Measurements from ENCODE around the gene WAPL. TPM values are rescaled to one million over a fixed set of nuclear protein-coding genes. Genes with fewer than 3 reads are reported as not detected.
A peak's percentile ranks its signal among the peaks of the same experiment; 100 is the strongest.

The WAPL gene
- total RNA-seq, 1 donor from 2014 or later = 33.4 TPM

- no peak for DNase-seq
- TF ChIP-seq CTCF (IDR thresholded peaks at IDR 0.05; ENCODE audit: partially characterized antibody, unreplicated experiment) = no peak
- no peaks in the 10 kb centered on the region for H3K9me3 Mint-ChIP-seq (ENCODE audit: unreplicated experiment)
- no peaks in the 10 kb centered on the region for H3K27me3 Mint-ChIP-seq (ENCODE audit: unreplicated experiment)
- H3K27ac Mint-ChIP-seq (ENCODE audit: unreplicated experiment) = no peak overlapping the region
- no peaks in the 10 kb centered on the region for H3K4me1 Mint-ChIP-seq (ENCODE audit: low read depth, unreplicated experiment)
- H3K36me3 Mint-ChIP-seq (ENCODE audit: unreplicated experiment) = no peaks in the 10 kb centered on the region
- no peak overlapping the region for H3K4me3 Mint-ChIP-seq (ENCODE audit: unreplicated experiment)
Observed at GRCh38 chr10:86410542-86411124, 111.0 kb downstream of the WAPL start.

DNA sequence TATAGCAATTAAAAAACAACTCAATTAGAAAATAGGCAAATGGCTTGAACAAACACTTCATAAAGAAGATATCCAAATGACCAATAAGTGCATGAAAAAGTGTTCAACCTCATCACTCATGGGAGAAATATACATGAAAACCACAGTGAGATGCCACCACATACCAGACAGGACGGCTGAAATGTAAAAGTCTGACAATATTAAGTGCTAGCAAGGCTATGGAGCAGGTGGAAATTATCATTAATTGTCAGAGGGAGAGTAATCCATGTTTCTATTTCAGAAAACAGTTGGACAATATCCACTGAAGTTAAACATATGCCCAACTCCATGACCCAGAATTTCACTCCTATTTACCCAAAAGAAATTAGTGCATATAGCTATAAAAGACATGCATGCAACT is 112.4 kb downstream of the WAPL start:
- Mint-ChIP-seq H3K9me3 (ENCODE audit: unreplicated experiment) (peaks cover under 1% of the 10 kb centered on the region), H3K36me3 (ENCODE audit: unreplicated experiment) (no peaks in the 10 kb centered on the region), H3K4me1 (ENCODE audit: low read depth, unreplicated experiment) (no peaks in the 10 kb centered on the region), H3K27me3 (ENCODE audit: unreplicated experiment) (peaks cover under 1% of the 10 kb centered on the region), H3K4me3 (ENCODE audit: unreplicated experiment) (no peak overlapping the region), H3K27ac (ENCODE audit: unreplicated experiment) (no peak overlapping the region)
- no peak for DNase-seq
- no peak for TF ChIP-seq CTCF (IDR thresholded peaks at IDR 0.05; ENCODE audit: partially characterized antibody, unreplicated experiment)

- no peak overlapping the region for H3K27ac Mint-ChIP-seq (ENCODE audit: unreplicated experiment)
- peaks cover 14% of the 10 kb centered on the region for H3K27me3 Mint-ChIP-seq (ENCODE audit: unreplicated experiment)
- no peak for DNase-seq
- no peaks in the 10 kb centered on the region for H3K36me3 Mint-ChIP-seq (ENCODE audit: unreplicated experiment)
- no peak overlapping the region for H3K4me3 Mint-ChIP-seq (ENCODE audit: unreplicated experiment)
- H3K9me3 Mint-ChIP-seq (ENCODE audit: unreplicated experiment) = peaks cover 18% of the 10 kb centered on the region
- H3K4me1 Mint-ChIP-seq (ENCODE audit: low read depth, unreplicated experiment) = no peaks in the 10 kb centered on the region
- no peak for TF ChIP-seq CTCF (IDR thresholded peaks at IDR 0.05; ENCODE audit: partially characterized antibody, unreplicated experiment)
Observed at GRCh38 chr10:86403183-86403797, 118.3 kb downstream of the WAPL start.

DNA sequence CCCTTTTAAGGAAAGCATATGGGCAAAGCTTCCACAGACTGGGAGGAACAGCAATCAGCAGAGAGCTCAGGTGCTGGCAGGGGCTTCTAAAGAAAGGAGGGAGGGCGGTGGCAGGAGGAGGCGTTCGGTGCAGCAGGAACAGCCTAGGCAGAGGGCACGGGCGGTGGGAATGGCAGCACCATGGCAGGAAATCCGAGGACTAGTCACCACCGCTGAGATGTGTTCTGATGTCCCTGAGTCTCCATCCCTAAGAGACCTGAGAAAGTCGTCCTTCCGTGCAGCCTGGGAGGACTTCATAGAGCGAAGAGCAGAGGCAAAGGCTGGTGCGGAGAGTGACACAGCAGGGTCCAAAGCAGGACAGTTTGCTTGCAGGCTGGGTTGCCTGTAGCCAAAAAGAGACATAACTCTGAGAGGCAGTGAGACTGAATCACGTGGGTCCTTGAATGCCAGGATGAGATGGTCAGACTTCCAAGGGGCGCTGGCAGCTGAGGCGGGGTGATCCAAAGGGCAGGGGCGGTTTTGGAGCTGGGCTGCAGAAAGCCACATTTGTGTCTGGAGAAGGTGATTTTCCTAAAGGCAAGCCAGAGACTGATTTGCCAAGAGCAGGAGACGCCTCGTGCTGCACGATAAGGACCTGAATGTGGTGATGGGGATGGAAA is 119.2 kb downstream of the WAPL start:
- Mint-ChIP-seq H3K27ac (ENCODE audit: unreplicated experiment) (peak overlapping the region; percentile 11), H3K36me3 (ENCODE audit: unreplicated experiment) (no peaks in the 10 kb centered on the region), H3K4me1 (ENCODE audit: low read depth, unreplicated experiment) (no peaks in the 10 kb centered on the region), H3K27me3 (ENCODE audit: unreplicated experiment) (peaks cover 14% of the 10 kb centered on the region), H3K9me3 (ENCODE audit: unreplicated experiment) (peaks cover 18% of the 10 kb centered on the region), H3K4me3 (ENCODE audit: unreplicated experiment) (peak overlapping the region; percentile 66)
- DNase-seq = no peak
- TF ChIP-seq CTCF (IDR thresholded peaks at IDR 0.05; ENCODE audit: partially characterized antibody, unreplicated experiment) = no peak
